ENCODE results near the gene LCN9. TPM values are rescaled to one million over a fixed set of nuclear protein-coding genes. Genes with fewer than 3 reads are reported as not detected.

The LCN9 gene
- total RNA-seq, 1 experiment from 2014 or later, result not detected

DNA sequence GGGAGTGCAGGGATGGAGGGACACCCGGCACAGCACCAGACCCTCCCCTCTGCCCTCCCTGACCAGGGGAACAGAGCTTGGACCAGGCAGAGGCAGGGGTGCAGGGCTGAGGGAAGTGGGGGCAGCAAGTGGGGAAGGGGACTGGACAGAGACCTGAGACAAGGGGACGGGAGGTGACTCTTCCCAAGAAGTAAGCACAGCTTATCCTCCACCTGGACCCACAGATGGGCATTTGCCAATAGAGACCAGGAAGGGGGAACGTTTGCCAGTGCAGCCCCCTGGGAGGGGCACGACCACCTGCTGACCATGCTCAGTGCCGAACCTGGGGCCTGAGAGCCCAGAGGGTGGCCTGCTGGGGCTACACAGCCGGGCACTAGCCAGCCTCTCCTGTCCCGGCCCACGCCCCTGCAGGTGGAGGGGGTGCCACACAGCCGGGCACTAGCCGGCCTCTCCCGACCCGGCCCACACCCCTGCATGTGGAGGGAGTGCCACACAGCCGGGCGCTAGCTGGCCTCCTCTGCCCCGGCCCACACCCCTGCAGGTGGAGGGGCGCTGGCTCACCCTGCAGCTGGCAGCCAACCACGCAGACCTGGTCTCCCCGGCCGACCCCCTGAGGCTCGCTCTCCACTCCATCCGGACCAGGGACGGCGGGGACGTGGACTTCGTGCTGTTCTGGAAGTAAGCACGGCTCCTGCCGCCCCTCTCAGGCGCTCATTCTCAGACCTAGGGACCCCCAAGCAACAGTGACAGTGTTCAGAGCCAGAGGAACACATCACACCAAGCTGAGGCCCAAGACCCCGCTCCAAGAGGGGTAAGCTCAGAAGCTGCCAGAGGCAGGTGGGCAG lies 48.1 kb upstream of the LCN9 start:
- CTCF ChIA-PET, result no interaction called here
- H4K20me1 ChIP-seq (ENCODE audit: low read length), result no peaks in the 10 kb centered on the region
- no peaks in the 10 kb centered on the region for H3F3A ChIP-seq (ENCODE audit: low read length, unreplicated experiment)
- no peak overlapping the region for H3K27ac ChIP-seq (ENCODE audit: low read length)
- H3K4me1 ChIP-seq (ENCODE audit: insufficient read depth, low read length), result no peaks in the 10 kb centered on the region
- H3K9ac ChIP-seq (ENCODE audit: low read length), result no peak overlapping the region
- TF ChIP-seq EZH2 (IDR thresholded peaks at IDR 0.05; ENCODE audit: low read length, unreplicated experiment) (no peak), EZH2phosphoT487 (IDR thresholded peaks at IDR 0.05; ENCODE audit: borderline replicate concordance, low read length) (no peak)
- TF ChIP-seq, protein P1, sequence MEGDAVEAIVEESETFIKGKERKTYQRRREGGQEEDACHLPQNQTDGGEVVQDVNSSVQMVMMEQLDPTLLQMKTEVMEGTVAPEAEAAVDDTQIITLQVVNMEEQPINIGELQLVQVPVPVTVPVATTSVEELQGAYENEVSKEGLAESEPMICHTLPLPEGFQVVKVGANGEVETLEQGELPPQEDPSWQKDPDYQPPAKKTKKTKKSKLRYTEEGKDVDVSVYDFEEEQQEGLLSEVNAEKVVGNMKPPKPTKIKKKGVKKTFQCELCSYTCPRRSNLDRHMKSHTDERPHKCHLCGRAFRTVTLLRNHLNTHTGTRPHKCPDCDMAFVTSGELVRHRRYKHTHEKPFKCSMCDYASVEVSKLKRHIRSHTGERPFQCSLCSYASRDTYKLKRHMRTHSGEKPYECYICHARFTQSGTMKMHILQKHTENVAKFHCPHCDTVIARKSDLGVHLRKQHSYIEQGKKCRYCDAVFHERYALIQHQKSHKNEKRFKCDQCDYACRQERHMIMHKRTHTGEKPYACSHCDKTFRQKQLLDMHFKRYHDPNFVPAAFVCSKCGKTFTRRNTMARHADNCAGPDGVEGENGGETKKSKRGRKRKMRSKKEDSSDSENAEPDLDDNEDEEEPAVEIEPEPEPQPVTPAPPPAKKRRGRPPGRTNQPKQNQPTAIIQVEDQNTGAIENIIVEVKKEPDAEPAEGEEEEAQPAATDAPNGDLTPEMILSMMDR (conservative IDR thresholded peaks at IDR 0.05; ENCODE audit: low read depth, low read length), result no peak
- no peaks in the 10 kb centered on the region for H3K79me2 ChIP-seq (ENCODE audit: low read length)
- peaks cover 5% of the 10 kb centered on the region for H3K27me3 ChIP-seq (ENCODE audit: low read length)
- H3K4me2 ChIP-seq (ENCODE audit: low read length), result no peak overlapping the region
- H2AFZ ChIP-seq (ENCODE audit: low read length), result no peak overlapping the region
- no peak for DNase-seq
- ATAC-seq, result no peak
- no peak overlapping the region for H3K4me3 ChIP-seq (ENCODE audit: low read length)
- intact Hi-C loops (cut with micrococcal nuclease), result no loop called here
- no peaks in the 10 kb centered on the region for H3K9me2 ChIP-seq (replicated peaks; ENCODE audit: low read length)
- H3K9me3 ChIP-seq (ENCODE audit: low read length), result no peaks in the 10 kb centered on the region
- no TSS peak for BruUV-seq (replicated peaks)
- no peaks in the 10 kb centered on the region for H3K36me3 ChIP-seq (ENCODE audit: low read depth, low read length)
- POLR2A ChIA-PET (ENCODE audit: unreplicated experiment), result no interaction called here

DNA sequence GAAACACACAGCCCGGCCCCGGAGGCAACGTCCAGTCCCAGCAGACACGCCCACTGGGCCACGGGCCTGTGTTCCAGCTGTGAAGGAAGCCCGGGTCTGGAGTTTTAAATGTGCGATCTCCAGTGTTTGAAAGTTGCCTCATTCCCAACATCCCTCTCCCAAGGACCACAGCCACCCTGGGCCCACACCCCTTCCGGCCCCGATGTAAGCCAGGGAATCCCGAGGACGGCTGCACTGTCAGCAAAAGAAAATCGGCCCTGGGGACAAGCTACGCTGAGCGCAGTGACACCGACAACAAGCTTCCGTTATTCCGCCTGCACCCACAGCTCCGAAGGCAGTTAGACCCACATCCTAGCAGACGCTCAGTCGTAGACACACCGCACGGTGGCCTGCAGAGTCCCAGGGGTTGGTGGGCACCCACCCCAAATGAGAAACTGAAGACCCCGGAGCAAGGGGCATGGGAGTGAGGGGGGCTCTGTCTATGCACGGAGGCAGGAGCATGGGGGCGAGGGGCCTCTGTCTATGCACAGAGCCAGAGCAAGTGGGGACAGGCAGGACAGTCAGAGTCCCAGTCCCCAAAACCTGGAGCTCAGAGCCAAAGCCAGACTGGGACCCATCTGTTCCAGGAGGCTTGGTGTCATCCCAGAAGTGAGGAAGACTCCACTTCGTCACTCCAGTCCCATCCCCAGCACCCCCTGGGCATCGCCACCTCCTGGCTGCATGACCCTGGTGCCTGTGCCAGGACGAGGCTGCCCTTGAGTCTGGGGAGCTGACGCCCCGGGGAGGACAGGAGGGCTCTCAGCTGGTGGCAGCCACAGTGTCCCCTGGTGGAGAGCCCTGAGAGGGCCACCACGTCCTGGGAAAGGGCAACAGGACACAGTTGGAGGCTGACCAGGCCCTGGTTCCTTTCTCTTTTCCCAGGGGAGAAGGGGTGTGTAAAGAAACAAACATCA lies 47.2 kb upstream of the LCN9 start:
- POLR2A ChIA-PET (ENCODE audit: unreplicated experiment), result no interaction called here
- ATAC-seq (no peak), DNase-seq (no peak)
- TF ChIP-seq, protein P1 (conservative IDR thresholded peaks at IDR 0.05; ENCODE audit: low read depth, low read length), result 0 out of 2 replicates have a peak, but pooled peaks have one; percentile 24
- TF ChIP-seq EZH2phosphoT487 (IDR thresholded peaks at IDR 0.05; ENCODE audit: borderline replicate concordance, low read length), result no peak
- CTCF ChIA-PET, result no interaction called here
- H2AFZ ChIP-seq (ENCODE audit: low read length), result no peak overlapping the region
- no TSS peak for BruUV-seq (replicated peaks)
- H3K27ac ChIP-seq (ENCODE audit: low read length), result no peak overlapping the region
- H3K9ac ChIP-seq (ENCODE audit: low read length), result no peak overlapping the region
- peaks cover 13% of the 10 kb centered on the region for H3K27me3 ChIP-seq (ENCODE audit: low read length)
- no peaks in the 10 kb centered on the region for H3K4me1 ChIP-seq (ENCODE audit: insufficient read depth, low read length)
- no peak overlapping the region for H3K4me3 ChIP-seq (ENCODE audit: low read length)
- H3K9me2 ChIP-seq (replicated peaks; ENCODE audit: low read length), result no peaks in the 10 kb centered on the region
- H3K79me2 ChIP-seq (ENCODE audit: low read length), result no peaks in the 10 kb centered on the region
- H3F3A ChIP-seq (ENCODE audit: low read length, unreplicated experiment), result no peaks in the 10 kb centered on the region
- no peaks in the 10 kb centered on the region for H3K9me3 ChIP-seq (ENCODE audit: low read length)
- H4K20me1 ChIP-seq (ENCODE audit: low read length), result no peaks in the 10 kb centered on the region
- H3K36me3 ChIP-seq (ENCODE audit: low read depth, low read length), result no peaks in the 10 kb centered on the region
- intact Hi-C loops (cut with micrococcal nuclease), result no loop called here
- no peak overlapping the region for H3K4me2 ChIP-seq (ENCODE audit: low read length)
